NT2/D1 (cell line): Measurements from ENCODE around the gene WNT6.

Experiments
- SUZ12 ChIP-seq: IDR thresholded peaks from 2 replicates; pipeline ENCODE4 v1.6.1; 2011; ENCODE audit not compliant: insufficient read length, insufficient read depth; ENCODE audit errors: extremely low read depth
- YY1 ChIP-seq: IDR thresholded peaks from 2 replicates; pipeline ENCODE4 v1.6.1; 2011; ENCODE audit not compliant: insufficient read length, insufficient read depth
- ZNF274 ChIP-seq: IDR thresholded peaks from 2 replicates; pipeline ENCODE4 v1.6.1; 2011; ENCODE audit warnings: mild to moderate bottlenecking, low read depth, low read length

- TF ChIP-seq YY1 (no peak), ZNF274 (no peak), SUZ12 (no peak)
These were observed 6.5 kb upstream of the WNT6 start for GRCh38 chr2:218852911-218853667.
